ENCODE data around the gene UBR3.
"Not testable (repeated sequence)": the region's sequence is repeated elsewhere in the genome, so short reads cannot be mapped to it uniquely, and the experiment has no call there.

Gene UBR3, protein sequence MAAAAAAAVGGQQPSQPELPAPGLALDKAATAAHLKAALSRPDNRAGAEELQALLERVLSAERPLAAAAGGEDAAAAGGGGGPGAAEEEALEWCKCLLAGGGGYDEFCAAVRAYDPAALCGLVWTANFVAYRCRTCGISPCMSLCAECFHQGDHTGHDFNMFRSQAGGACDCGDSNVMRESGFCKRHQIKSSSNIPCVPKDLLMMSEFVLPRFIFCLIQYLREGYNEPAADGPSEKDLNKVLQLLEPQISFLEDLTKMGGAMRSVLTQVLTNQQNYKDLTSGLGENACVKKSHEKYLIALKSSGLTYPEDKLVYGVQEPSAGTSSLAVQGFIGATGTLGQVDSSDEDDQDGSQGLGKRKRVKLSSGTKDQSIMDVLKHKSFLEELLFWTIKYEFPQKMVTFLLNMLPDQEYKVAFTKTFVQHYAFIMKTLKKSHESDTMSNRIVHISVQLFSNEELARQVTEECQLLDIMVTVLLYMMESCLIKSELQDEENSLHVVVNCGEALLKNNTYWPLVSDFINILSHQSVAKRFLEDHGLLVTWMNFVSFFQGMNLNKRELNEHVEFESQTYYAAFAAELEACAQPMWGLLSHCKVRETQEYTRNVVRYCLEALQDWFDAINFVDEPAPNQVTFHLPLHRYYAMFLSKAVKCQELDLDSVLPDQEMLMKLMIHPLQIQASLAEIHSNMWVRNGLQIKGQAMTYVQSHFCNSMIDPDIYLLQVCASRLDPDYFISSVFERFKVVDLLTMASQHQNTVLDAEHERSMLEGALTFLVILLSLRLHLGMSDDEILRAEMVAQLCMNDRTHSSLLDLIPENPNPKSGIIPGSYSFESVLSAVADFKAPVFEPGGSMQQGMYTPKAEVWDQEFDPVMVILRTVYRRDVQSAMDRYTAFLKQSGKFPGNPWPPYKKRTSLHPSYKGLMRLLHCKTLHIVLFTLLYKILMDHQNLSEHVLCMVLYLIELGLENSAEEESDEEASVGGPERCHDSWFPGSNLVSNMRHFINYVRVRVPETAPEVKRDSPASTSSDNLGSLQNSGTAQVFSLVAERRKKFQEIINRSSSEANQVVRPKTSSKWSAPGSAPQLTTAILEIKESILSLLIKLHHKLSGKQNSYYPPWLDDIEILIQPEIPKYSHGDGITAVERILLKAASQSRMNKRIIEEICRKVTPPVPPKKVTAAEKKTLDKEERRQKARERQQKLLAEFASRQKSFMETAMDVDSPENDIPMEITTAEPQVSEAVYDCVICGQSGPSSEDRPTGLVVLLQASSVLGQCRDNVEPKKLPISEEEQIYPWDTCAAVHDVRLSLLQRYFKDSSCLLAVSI (N-terminal part only)

DNA sequence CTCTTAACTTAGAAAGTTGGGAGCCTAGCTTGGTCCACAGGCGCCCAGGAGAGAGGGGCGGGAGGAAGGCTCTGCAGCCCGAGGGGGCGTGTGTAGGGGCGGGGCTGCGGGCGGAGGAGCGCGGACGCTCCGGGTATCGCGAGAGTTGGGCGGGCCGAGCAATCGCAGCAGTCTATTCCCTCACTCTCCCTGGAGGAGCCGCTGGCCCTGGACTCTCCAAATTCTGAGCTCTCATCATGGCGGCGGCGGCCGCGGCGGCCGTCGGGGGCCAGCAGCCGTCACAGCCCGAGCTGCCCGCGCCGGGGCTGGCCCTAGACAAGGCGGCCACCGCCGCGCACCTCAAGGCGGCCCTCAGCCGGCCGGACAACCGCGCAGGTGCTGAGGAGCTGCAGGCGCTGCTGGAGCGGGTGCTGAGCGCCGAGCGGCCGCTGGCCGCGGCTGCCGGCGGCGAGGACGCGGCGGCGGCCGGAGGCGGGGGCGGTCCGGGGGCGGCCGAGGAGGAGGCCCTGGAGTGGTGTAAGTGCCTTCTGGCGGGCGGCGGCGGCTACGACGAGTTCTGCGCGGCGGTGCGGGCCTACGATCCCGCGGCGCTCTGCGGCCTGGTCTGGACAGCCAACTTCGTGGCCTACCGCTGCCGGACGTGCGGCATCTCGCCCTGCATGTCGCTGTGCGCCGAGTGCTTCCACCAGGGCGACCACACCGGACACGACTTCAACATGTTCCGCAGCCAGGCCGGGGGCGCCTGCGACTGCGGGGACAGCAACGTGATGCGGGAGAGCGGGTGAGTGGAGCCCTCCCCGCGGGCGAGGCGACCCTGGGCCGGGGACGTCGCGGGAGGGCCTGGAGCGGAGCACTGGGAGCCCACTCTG lies at the start of gene UBR3:
TSS of gene UBR3 (plus strand) at position 183 of the 869 bp plus-strand sequence. CDS start at position 237, 54 bp downstream.
- peak; percentile 97 for DNase-seq

DNA sequence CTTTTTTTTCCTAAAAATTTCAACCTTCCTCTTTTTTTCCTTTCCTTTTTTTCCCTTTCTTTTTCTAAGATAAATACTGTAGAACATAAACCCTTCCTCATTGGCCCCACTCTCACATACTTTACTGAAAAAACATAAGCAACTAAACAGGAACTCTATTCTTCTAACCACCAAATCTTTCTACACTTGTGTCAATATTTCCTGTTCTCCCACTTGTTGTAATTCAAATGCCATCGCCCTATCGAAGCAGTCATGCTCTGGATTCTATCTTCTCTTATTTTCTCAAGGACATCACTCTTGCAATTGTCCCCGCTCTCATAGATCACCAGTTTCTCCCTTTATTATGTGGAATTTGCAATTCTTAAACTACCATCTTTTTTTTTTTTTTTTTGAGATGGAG lies 48.8 kb upstream of the UBR3 start:
- DNase-seq = no peak

DNA sequence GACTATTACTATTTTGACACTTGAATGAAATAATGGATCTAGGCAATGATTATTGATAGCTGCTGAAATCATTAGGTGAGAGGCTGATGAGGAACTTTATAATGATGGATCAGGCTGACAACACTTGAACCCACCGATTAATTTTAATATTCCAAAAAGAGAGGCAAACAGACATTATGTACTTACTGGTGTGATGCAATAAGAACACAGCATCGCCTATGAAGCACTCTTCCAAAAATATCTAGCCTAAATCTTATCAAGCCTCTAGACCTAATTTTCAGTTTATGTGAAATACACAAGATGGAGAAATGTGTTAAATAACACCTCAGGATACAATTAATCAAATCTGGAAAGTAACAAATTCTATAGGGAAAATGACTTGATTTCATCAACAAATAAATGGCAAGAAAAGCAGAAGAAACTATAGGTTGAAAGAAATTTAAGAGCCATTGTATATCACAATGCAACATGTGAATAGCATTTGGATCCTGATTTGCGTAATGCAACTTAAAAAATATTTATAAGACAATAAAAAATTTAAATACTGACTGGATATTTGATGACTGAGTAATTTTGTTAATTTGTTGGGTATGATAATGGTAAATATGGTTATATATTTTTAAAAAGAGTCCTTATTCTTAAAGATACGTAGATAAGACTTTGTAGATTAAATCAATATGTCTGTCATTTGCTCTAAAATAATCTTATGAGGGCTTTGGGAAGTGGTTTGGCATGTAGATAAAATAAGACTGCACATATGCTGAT lies 45.8 kb upstream of the UBR3 start:
- DNase-seq = no peak

DNA sequence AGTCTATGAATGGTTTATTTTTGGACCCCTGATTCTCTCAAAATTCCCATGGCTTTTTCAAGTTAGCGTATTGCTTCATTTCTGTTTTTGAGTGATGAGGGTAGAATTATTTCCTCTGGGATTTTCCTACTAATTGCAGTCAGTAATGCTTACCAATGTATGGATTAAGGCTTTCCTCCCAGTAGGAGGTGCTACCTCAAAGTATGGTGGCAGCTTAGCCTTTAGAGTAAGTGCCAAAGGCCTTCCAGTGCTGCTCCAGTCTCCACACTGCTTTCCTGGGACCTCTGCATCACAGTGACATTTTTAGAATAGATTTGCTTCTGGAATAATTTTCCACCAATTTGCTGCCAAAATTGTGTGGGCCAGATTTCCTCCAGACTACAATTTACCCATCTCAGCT lies 44.7 kb upstream of the UBR3 start:
- DNase-seq = no peak

DNA sequence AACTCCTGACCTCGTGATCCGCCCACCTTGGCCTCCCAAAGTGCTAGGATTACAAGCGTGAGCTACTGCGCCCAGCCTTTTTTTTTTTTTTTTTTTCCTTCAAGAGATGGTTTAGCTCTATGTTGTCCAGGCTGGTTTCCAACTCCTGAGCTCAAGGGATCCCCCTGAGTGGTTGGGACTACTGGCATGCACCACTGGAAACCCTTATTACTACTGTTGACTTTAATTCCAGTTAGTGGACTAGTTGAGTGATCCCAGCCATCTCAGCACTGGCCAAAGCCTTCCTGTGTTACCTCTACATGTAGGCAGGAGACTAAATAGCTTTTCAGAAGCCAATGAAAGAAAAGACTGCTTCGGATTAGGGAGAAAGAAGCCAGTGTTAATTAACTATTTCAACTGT lies 36.7 kb upstream of the UBR3 start:
- no peak for DNase-seq

DNA sequence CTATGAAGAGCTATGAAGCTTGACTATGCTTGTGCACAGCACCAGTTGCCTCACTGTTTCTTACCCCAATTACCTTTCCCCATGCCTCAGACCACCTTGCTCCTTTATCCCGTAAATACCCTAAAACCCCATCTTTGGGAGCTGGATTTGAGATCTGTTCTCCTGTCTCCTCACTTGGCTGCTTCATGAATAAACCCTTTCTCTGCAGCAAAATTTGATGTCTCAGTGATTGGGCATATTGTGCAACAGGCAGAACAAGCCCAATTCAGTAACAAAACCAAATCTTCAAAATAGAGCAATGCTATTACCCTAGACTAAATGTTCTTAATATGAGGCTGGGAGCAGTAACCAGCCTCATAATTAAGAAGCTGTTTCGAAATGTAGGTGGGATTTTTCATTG lies 32.1 kb upstream of the UBR3 start:
- no peak for DNase-seq

DNA sequence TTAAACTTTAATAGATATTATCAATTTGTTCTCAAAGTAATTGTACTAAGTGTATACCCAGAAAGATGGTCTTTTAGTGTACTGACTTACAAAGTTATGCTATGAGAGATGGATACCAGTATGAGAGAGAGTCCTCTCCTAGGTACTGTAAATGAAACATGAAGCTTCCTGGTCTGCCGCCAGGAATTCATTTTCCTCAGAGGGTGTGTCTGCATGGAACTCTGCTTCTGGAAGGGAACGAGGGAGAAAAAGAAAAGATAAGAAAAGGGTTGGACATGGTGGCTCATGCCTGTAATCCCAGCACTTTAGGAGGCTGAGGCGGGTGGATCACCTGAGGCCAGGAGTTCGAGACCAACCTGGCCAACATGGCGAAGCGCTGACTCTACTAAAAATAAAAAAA lies 30.8 kb upstream of the UBR3 start:
- no peak for DNase-seq

DNA sequence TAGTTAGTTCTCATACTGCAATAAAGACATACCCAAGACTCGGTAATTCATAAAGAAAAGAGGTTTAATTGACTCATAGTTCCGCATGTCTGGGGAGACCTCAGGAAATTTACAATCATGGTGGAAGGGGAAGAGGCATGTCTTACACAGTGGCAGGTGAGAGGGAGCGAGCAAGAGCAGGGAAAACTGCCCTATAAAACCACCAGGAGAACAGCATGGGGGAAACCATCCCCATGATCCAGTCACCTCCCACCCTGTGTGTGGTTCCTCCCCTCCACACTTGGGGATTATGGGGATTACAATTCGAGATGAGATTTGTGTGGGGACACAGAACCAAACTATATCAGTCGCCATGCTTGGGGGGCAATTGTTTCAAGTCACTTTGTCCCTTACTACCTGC lies 29.7 kb upstream of the UBR3 start:
- no peak for DNase-seq

DNA sequence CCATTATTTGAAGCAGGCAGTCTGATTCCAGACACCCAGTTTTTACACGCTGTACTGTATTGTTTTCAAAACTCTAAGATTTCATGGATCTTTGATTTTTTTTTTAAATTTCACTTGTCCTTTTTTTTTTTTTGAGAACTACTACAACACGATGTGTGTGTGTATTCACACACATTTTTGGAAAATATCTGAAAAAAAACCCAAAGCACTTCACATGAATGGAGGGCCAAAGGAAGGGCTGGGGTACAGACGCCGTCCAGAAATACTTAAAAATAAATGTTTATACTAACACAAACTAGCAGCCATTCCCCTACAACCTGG lies 28.9 kb upstream of the UBR3 start:
- no peak for DNase-seq

DNA sequence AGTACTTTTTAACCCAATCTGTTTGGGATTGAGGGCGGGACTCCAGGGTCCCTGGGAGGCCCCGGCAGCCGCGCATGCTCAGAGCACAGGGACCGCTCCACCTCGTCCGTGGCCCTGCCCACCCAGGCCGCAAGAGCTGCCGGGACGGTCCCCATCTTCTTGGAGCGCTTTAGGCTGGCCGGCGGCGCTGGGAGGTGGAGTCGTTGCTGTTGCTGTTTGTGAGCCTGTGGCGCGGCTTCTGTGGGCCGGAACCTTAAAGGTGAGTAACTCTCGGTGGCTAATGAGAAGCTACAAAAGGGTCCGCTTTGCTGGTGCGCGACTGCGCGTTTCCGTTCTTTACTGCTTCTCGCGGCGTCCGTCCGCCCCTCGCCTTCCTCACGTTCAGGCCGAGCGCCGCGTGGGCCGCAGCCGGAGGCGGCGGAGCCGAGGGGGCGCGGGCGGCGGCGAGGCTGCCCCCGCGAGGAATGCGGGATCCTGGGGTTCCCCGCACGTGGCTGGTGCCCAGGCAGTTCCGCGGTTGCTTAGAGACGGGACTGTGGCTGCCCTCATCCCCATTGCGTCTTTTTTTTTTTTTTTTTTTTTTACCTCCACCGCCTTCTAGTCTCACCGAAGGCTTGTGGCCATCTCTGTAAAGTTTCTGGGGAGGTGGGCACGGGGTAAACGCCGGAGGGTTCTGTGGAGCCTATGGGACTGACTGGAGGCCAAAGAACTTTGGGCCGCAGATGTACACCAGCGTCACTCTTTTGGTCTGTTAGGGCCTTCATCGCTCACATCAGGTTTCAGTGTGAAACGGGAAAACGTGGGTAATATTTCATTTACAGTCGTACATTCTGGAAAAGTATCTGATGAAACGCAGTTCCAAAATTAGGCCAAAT lies 28.3 kb upstream of the UBR3 start, which contains the start of gene SSB:
TSS of gene SSB (plus strand) at position 154 of the 875 bp plus-strand sequence. CDS start 2,090 bp downstream, outside the sequence.
- peak; percentile 95 for DNase-seq

DNA sequence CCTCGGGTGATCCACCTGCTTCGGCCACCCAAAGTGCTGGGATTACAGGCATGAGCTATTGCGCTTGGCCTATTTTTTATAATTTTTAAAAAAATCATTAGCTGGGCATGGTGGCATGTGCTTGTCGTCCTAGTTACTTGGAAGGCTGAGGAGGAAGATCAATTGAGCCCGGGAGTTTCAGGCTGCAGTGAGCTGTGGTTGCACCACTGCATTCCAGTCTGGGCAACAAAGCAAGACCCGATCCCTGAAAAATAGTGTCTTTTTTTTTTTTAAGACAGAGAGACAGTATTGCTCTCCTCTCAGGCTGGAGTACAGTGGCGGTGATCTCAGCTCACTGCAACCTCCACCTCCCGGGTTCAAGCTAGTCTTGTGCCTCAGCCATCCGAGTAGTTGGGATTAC lies 23.8 kb upstream of the UBR3 start:
- DNase-seq = no peak

DNA sequence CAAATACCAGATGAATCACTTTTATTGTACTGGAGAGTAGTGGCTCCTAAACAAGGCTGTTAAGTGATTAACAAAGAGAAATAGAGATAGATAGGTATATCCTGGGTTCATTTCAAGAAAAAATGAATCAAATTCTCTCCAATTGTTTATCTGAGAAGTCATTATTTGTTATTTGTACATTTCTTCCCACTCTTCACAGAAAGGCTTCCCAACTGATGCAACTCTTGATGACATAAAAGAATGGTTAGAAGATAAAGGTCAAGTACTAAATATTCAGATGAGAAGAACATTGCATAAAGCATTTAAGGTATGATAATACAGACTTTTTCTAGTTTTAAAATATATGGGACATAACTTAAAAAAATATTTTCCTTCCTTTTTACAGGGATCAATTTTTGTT lies 20.7 kb upstream of the UBR3 start:
- no peak for DNase-seq

DNA sequence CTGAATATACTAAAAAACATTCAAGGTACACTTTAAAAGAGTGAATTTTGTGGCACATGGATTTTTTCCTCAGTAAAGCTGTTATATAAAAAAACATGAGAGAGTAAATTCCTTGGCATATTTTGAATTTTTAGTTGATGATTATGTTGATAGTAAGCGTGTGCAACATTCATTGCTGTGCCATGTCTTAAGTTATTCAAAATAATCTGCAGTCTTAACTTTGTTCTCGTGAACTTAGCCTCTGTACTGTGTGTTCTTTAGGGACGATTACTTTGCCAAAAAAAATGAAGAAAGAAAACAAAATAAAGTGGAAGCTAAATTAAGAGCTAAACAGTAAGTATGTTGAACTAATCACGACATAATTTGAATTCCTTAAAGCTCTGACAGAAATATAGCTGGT lies 19.0 kb upstream of the UBR3 start:
- DNase-seq = no peak

DNA sequence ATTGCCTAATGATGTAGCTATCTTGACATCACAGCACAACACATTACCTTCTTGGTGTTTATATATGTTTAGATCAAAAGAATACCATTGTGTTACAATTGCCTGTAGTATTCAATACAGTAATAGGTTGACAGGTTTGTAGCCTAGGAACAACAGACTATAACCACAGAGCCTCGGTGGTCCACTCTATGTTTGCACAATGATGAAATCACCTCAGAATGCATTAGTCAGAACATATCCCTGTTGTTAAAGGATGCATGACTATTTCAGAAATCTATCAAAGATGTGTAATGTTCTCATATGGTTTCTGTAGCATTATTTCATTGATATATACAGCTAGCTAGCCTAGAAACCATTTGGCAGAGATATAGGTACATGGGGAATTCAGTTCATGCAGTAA lies 11.4 kb upstream of the UBR3 start:
- DNase-seq = no peak

DNA sequence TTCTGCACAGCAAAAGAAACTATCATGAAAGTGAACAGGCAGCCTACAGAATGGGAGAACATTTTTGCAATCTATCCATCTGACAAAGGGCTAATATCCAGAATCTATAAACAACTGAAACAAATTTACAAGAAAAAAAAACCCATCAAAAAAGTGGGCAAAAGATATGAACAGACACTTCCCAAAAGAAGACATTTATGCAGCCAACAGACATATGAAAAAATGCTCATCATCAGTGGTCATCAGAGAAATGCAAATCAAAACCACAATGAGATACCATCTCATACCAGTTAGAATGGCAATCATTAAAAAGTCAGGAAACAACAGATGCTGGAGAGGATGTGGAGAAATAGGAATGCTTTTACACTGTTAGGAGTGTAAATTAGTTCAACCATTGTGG lies 10.3 kb upstream of the UBR3 start:
- not testable (repeated sequence) for DNase-seq

DNA sequence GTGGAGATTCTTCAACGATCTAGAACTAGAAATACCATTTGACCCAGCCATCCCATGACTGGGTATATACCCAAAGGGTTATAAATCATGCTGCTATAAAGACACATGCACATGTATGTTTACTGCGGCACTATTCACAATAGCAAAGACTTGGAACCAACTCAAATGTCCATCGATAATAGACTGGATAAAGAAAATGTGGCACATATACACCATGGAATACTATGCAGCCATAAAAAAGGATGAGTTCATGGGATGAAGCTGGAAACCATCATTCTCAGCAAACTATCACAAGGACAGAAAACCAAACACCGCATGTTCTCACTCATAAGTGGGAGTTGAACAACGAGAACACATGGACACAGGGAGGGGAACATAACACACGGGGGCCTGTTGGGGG lies 9.9 kb upstream of the UBR3 start:
- not testable (repeated sequence) for DNase-seq

DNA sequence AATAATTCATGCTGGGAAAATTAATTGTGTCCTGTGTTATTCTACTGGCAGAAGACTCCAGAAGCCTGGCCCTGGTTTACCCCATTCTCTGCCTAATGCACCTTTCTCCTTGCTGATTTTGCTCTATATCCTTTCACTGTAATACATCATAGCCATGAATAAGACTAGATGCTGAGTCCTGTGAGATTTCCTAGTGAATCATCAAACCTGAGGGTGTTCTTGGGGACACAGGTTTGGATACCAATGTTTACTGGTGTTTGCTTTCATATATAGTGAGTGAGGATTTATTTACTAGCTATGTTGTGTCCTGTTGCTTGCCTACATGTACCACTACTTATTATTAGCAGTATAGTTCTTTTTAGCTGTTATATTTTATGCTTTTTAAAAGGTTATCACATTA lies 9.0 kb upstream of the UBR3 start:
- DNase-seq = no peak

DNA sequence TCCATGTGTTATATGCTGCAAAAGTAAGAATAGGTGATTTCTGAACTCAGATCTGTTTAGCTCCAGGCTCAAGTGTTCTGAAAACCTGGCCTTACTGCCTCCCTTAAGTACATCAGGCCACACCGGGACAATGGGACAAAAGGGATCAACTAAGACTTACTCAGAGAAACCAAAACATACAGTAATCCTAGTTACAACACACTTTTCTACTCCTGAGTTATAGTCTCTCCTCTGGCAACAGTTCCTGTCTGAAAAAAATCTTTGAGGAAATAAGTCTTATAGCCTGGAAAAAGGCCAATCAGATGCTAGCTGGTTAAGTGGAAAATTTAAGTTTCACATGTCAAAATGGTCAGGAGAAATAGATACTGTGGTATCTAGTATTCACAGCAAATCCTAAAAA lies 8.1 kb upstream of the UBR3 start:
- no peak for DNase-seq

DNA sequence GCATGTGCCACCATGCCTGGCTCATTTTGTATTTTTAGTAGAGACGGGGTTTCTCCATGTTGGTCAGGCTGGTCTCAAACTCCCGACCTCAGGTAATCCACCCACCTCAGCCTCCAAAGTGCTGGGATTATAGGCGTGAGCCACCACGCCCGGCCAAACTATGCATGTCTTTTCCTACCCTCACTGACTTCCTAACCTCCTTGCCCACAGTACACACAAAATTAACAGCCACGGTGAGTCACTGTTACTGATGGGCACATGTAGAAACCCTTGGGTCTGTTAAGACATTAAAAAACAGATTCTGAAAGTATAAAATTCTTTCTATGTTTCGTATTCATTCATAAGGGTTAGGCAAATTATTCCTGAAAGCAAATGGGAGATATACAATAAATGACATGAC lies 7.2 kb upstream of the UBR3 start:
- DNase-seq = not testable (repeated sequence)

DNA sequence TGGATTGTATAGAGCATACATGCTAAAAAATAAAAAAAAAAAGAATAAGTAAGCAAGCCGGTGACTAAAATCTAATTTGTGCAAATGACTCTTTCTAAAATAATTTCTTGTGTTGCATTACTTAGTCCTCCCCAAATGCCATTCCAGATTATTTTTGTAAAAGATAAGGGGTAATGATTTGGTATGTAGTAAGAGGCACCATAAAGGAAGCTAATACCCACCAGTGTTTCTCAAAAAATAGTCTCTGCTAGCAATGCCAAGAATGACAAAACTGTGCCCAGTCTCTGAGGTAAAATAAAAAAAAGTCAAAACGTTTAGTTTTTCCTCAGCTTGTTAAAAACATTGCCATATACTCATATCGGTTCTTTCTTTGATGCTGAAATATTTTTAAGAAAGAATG lies 5.2 kb upstream of the UBR3 start:
- no peak for DNase-seq
